Fibroblast of lung (primary cell): Measurements from ENCODE around the gene COL15A1.

ENCODE experiments used
- CTCF ChIP-seq, 2 donors: IDR thresholded peaks in 1 of 2; conservative IDR thresholded peaks in 1 of 2; 1 replicate in 1 of 2; 2 replicates in 1 of 2; pipeline ENCODE4 v1.5.1; 2011 to 2012; ENCODE audit warnings: low read length in 2 of 2, control low read depth in 1 of 2, inconsistent platforms in 1 of 2, low read depth in 1 of 2, mild to moderate bottlenecking in 1 of 2
- EZH2 ChIP-seq: IDR thresholded peaks from 2 replicates; pipeline ENCODE4 v1.5.1; 2012; ENCODE audit warnings: low read length, control low read depth, mild to moderate bottlenecking; ENCODE audit errors: missing control alignments

- TF ChIP-seq CTCF (conservative IDR thresholded peaks at IDR 0.05 in 1 of 2, IDR thresholded peaks at IDR 0.05 in 1 of 2; ENCODE audit: low read depth in 1 of 2, low read length in 2 of 2) (no peak), EZH2 (no peak)
Measured at GRCh38 chr9:98999152-98999525, 55.4 kb downstream of the COL15A1 start.
